ENCODE data around the gene CISD3. TPM values are rescaled to one million over a fixed set of nuclear protein-coding genes. Genes with fewer than 3 reads are reported as not detected.

CISD3 gene
- total RNA-seq, 4 donors from 2014 or later, result 0.26 to 22.0 (median 2.9) TPM

DNA sequence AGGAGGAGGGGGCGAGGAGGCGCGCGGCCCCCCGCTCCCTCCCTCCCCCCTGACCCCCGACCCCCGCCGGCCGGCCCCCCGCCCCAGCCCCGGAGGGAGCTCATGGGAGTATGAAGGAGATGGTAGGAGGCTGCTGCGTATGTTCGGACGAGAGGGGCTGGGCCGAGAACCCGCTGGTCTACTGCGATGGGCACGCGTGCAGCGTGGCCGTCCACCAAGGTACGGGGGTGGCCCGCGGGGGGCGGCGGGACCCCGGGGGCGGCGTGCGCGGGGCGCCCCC lies 24.7 kb upstream of the CISD3 start:
- Histone ChIP-seq H3K27ac (peak overlapping the region; percentile 94 to 95), H3K9me3 (no peaks in the 10 kb centered on the region), H3K27me3 (no peaks in the 10 kb centered on the region), H3K36me3 (no peaks in the 10 kb centered on the region), H3K4me3 (peak overlapping the region; percentile 84 to 93), H3K4me1 (peaks cover 0 to 6% of the 10 kb centered on the region in 2 donors)
- TF ChIP-seq, protein P1, sequence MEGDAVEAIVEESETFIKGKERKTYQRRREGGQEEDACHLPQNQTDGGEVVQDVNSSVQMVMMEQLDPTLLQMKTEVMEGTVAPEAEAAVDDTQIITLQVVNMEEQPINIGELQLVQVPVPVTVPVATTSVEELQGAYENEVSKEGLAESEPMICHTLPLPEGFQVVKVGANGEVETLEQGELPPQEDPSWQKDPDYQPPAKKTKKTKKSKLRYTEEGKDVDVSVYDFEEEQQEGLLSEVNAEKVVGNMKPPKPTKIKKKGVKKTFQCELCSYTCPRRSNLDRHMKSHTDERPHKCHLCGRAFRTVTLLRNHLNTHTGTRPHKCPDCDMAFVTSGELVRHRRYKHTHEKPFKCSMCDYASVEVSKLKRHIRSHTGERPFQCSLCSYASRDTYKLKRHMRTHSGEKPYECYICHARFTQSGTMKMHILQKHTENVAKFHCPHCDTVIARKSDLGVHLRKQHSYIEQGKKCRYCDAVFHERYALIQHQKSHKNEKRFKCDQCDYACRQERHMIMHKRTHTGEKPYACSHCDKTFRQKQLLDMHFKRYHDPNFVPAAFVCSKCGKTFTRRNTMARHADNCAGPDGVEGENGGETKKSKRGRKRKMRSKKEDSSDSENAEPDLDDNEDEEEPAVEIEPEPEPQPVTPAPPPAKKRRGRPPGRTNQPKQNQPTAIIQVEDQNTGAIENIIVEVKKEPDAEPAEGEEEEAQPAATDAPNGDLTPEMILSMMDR (IDR thresholded peaks at IDR 0.05), result no peak
- TF ChIP-seq POLR2A (IDR thresholded peaks at IDR 0.05), result no peak
- no peak for DNase-seq
- intact Hi-C loops (cut with DNase I; ENCODE audit: low total_unique reads), result no loop called here

DNA sequence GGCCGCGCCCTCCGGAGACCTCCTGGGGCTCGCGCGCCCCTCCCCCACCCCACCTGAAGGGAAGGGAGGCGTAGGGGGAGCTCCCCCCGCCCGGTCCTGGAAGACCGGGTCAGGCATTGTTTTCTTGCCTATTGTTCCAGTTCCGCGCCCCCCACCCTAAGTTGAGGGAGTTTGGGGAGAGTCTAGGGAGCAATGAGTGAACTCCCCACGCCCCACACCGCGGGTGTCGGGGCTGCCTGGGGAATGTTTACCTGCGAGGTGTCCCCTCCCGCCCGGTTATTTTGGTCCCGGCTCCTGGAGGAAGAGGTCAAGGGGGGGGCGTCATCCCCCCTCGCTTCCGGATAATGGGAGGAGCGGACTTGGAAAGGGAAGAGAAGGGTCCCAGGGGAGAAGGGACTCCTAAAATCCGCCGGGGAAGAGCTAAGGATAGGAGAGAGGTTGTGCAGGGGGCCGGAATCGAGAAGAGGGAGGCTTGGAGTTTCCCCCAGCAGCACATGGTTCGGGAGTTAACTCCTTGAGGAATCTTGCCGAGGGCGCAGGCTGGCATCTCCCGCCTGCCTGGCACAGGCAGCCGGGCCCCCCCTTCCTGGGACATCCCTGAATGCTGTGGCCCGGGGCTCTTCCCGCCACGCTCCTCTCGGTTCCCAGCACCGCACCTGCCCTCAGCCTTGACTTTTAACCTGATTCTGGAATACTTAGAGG lies 24.2 kb upstream of the CISD3 start:
- Histone ChIP-seq H3K4me3 (peak overlapping the region; percentile 84 to 93), H3K27me3 (no peaks in the 10 kb centered on the region), H3K36me3 (no peaks in the 10 kb centered on the region), H3K27ac (peak overlapping the region; percentile 94 to 95), H3K9me3 (no peaks in the 10 kb centered on the region), H3K4me1 (peaks cover 0 to 6% of the 10 kb centered on the region in 2 donors)
- TF ChIP-seq POLR2A (IDR thresholded peaks at IDR 0.05), result no peak
- TF ChIP-seq, protein P1 (IDR thresholded peaks at IDR 0.05), result no peak
- intact Hi-C loops (cut with DNase I; ENCODE audit: low total_unique reads), result no loop called here
- DNase-seq, result peak; percentile 66 to 72

DNA sequence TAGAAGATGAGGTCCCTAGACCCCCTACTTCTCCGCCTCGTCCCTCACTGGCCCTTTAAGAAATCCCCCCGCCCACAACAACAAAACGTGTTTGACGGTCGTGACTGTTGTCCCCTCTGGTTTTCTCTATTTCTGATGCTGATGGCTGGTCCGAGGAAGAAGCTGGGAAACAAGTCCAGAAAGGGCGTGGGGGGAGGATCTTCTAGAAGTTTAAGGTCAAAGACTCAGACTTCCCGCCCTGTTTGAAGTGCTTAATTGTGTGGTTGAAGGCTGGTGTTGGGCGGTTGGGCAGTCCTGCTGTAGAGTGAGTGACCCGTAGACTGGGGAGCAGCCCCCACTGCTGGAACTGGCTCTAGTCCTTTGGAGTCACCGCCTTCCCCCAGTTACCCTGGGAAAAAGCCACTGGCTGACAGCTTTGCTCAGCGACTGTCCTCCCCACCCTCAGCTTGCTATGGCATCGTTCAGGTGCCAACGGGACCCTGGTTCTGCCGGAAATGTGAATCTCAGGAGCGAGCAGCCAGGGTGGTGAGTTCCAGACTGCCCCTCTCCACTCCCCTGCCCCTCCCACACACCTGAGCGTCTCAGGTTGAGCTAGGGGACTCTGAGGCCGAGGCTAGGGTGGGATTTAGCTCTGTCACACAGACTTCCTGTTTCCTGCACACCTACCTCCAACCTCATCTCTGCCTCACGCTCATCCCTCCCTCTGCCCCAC lies 23.5 kb upstream of the CISD3 start:
- H3K36me3 ChIP-seq, result no peaks in the 10 kb centered on the region
- intact Hi-C loops (cut with DNase I; ENCODE audit: low total_unique reads), result no loop called here
- no peaks in the 10 kb centered on the region for H3K27me3 ChIP-seq
- peak overlapping the region; percentile 94 to 95 for H3K27ac ChIP-seq
- no peaks in the 10 kb centered on the region for H3K9me3 ChIP-seq
- no peak for TF ChIP-seq POLR2A (IDR thresholded peaks at IDR 0.05)
- TF ChIP-seq, protein P1 (IDR thresholded peaks at IDR 0.05), result no peak
- H3K4me3 ChIP-seq, result peak overlapping the region; percentile 84 to 93
- DNase-seq, result no peak
- H3K4me1 ChIP-seq, result peaks cover 0 to 6% of the 10 kb centered on the region in 2 donors

DNA sequence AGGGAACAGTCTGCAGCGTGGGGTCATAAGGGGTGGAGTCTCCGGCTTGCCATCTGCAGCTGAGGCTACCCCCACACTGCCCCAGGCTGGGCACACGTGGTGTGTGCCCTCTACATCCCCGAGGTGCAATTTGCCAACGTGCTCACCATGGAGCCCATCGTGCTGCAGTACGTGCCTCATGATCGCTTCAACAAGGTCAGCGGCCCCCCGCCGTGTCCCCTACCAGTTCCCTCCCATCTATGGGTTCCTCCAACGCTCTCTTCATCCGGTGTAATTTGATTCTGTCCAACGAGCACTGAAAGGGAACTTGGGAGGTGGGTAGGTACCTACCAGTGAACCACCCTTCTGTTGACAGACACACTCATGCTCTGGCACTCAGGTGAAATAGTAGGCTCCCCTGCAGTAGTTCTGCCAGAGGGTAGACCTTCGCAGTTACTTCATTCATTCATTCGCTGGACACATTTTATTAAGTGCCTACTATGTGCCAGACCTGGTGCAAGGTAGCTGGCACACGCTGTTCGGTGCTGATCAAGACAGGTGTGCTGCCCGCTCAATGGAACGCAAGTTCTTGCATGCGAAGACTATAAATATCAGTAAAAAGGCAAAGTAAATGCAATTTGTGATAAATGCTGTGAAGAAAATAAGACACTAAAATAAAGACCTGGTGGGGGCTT lies 22.3 kb upstream of the CISD3 start:
- H3K27ac ChIP-seq, result no peak overlapping the region

More for the DNA sequence above, 22.3 kb upstream of the CISD3 start:
- no peak overlapping the region for H3K4me3 ChIP-seq
- no peaks in the 10 kb centered on the region for H3K36me3 ChIP-seq
- DNase-seq, result no peak
- TF ChIP-seq, protein P1 (IDR thresholded peaks at IDR 0.05), result no peak
- intact Hi-C loops (cut with DNase I; ENCODE audit: low total_unique reads), result no loop called here
- H3K4me1 ChIP-seq, result peaks cover 0 to 6% of the 10 kb centered on the region in 2 donors
- H3K9me3 ChIP-seq, result no peaks in the 10 kb centered on the region
- H3K27me3 ChIP-seq, result no peaks in the 10 kb centered on the region
